Breast epithelium (tissue), 4 donors: ENCODE results near the gene FAM81B. TPM values are rescaled to one million over a fixed set of nuclear protein-coding genes. Genes with fewer than 3 reads are reported as not detected.

ENCODE experiments used
- DNase-seq, 2 donors: peaks; one replicate each; pipeline ENCODE4 v3.0.0-alpha.2; 2019; ENCODE audit warnings: low spot score in 2 of 2
- H3K27ac ChIP-seq, 2 donors: fragments of 200-600 bp; sonication (generic) in 1 of 2; one replicate each; pipeline ENCODE4 v1.5.1; 2016 to 2019; ENCODE audit warnings: mild to moderate bottlenecking in 1 of 2
- H3K27me3 ChIP-seq, 2 donors: fragments of 200-600 bp; sonication (generic) in 1 of 2; one replicate each; pipeline versions ENCODE4 v1.5.1 to v1.6.0; 2017 to 2019; ENCODE audit warnings: control low read depth in 1 of 2, mild to moderate bottlenecking in 1 of 2
- H3K36me3 ChIP-seq: fragments of 200-600 bp; one replicate; pipeline ENCODE4 v1.5.1; 2019
- H3K4me1 ChIP-seq, 2 donors: fragments of 200-600 bp; sonication (generic); one replicate each; pipeline ENCODE4 v1.5.1; 2016 to 2019; ENCODE audit warnings: control low read depth in 1 of 2
- H3K4me3 ChIP-seq, 3 donors: fragments of 200-600 bp; sonication (generic); 1 replicate in 2 of 3; 2 replicates in 1 of 3; pipeline ENCODE4 v1.5.1; 2016 to 2019; ENCODE audit warnings: mild to moderate bottlenecking in 3 of 3, moderate library complexity in 2 of 3
- H3K9me3 ChIP-seq, 2 donors: fragments of 200-600 bp; sonication (generic) in 1 of 2; one replicate each; pipeline ENCODE4 v1.5.1; 2016 to 2019; ENCODE audit warnings: control low read depth in 1 of 2
- POLR2A ChIP-seq: fragments of 450-650 bp; IDR thresholded peaks from one replicate; pipeline ENCODE4 v1.6.1; 2016; ENCODE audit warnings: antibody characterized with exemption, mild to moderate bottlenecking, moderate library complexity
- POLR2AphosphoS5 ChIP-seq, 3 donors: sonication (generic); formaldehyde crosslinking; IDR thresholded peaks; one replicate each; pipeline ENCODE4 v1.6.1; 2017; ENCODE audit warnings: antibody characterized with exemption in 3 of 3
- intact Hi-C: fragments of 100-400 bp; cut with DNase I; formaldehyde crosslinking; loops from one replicate; pipeline ENCODE4 v1.15.1; 2023; ENCODE audit warnings: low total_unique reads
- total RNA-seq, 3 donors: library from RNA; depleted of rRNA; stranded (reverse); fragments of >200 nt; gene quantifications; one replicate each; pipeline ENCODE4 v1.1.0, GENCODE V29; 2016
- TF ChIP-seq, protein P1 (sequence below), 3 donors: fragments of 450-650 bp; IDR thresholded peaks; one replicate each; pipeline ENCODE4 v1.5.1; 2016 to 2017; ENCODE audit warnings: antibody characterized with exemption in 3 of 3, mild to moderate bottlenecking in 3 of 3, moderate library complexity in 3 of 3

Gene FAM81B
- total RNA-seq, 3 donors from 2014 or later: 2.6 TPM; not detected in 2

DNA sequence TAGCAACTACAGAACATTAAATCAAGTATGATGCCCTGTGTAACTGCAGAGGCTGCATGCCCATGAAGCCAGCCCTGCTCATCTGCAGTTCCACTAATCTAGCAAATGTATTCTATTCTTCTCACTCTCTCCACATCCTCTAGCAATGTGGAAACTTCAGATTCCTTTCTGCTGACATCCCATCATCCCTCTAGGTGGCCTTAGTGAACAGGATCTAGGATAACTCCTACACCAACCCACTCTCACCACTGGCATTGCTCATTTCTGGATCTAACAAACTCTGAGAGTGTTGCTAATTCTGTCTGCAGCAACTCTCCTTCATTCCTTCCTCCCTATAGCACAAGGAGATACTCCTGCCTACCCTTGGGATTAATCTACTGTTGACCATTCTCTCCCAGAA is 80.8 kb downstream of the FAM81B start:
- no peak for DNase-seq
- Histone ChIP-seq H3K9me3 (no peaks in the 10 kb centered on the region), H3K4me1 (no peaks in the 10 kb centered on the region), H3K4me3 (no peak overlapping the region), H3K36me3 (no peaks in the 10 kb centered on the region), H3K27me3 (no peaks in the 10 kb centered on the region), H3K27ac (no peak overlapping the region)
- no peak for TF ChIP-seq POLR2A
- intact Hi-C loops: no loop called here

DNA sequence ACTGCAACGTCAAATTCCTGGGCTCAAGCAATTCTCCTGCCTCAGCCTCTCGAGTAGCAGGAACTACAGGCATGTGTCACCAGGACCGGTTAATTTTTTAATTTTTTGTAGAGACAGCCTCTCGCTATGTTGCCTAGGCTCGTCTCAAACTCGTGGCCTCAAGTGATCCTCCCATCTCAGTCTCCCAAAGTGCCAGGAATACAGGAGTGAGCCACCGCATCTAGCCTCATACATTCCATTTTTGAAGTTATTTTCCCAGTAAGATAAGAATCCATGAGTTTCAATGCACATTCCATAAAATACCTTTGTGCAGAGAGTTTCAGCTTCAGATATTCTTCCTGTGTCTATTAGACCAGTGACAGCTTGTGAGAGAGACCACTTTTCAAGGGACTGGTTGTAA is 93.3 kb downstream of the FAM81B start:
- H3K4me3 ChIP-seq: no peak overlapping the region
- no peak overlapping the region for H3K27ac ChIP-seq
- DNase-seq: no peak
- H3K4me1 ChIP-seq: no peaks in the 10 kb centered on the region
- TF ChIP-seq, protein P1, sequence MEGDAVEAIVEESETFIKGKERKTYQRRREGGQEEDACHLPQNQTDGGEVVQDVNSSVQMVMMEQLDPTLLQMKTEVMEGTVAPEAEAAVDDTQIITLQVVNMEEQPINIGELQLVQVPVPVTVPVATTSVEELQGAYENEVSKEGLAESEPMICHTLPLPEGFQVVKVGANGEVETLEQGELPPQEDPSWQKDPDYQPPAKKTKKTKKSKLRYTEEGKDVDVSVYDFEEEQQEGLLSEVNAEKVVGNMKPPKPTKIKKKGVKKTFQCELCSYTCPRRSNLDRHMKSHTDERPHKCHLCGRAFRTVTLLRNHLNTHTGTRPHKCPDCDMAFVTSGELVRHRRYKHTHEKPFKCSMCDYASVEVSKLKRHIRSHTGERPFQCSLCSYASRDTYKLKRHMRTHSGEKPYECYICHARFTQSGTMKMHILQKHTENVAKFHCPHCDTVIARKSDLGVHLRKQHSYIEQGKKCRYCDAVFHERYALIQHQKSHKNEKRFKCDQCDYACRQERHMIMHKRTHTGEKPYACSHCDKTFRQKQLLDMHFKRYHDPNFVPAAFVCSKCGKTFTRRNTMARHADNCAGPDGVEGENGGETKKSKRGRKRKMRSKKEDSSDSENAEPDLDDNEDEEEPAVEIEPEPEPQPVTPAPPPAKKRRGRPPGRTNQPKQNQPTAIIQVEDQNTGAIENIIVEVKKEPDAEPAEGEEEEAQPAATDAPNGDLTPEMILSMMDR (IDR thresholded peaks at IDR 0.05): no peak
- no peaks in the 10 kb centered on the region for H3K27me3 ChIP-seq
- intact Hi-C loops: no loop called here
- peaks cover 8% of the 10 kb centered on the region for H3K36me3 ChIP-seq
- peaks cover 11 to 17% of the 10 kb centered on the region in 2 donors for H3K9me3 ChIP-seq

DNA sequence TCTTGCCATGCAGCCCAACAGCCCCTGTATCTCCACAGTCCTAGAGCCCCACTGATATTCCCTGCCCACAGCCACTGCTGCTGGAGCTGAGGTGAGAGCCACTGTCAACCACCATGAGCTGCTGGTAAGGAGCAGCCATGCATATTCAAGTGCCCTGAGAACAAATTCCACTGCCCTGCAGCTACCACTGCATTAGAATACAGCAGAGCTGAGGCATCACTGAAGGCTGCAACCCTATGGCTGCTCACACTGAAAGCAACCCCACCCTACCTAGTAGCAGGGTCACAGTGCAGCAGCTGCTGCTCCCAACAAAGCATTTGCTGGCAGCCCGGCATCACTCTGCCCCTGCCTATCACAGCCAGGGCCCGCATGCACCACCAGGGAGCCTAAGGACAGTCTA is 95.0 kb downstream of the FAM81B start:
- intact Hi-C loops: no loop called here
- H3K36me3 ChIP-seq: peaks cover 13% of the 10 kb centered on the region
- no peaks in the 10 kb centered on the region for H3K27me3 ChIP-seq
- no peak overlapping the region for H3K4me3 ChIP-seq
- DNase-seq: no peak
- no peaks in the 10 kb centered on the region for H3K4me1 ChIP-seq
- peaks cover 11 to 17% of the 10 kb centered on the region in 2 donors for H3K9me3 ChIP-seq
- H3K27ac ChIP-seq: no peak overlapping the region
- TF ChIP-seq POLR2A (no peak), POLR2AphosphoS5 (IDR thresholded peaks at IDR 0.05) (no peak)
- TF ChIP-seq, protein P1 (IDR thresholded peaks at IDR 0.05): no peak

DNA sequence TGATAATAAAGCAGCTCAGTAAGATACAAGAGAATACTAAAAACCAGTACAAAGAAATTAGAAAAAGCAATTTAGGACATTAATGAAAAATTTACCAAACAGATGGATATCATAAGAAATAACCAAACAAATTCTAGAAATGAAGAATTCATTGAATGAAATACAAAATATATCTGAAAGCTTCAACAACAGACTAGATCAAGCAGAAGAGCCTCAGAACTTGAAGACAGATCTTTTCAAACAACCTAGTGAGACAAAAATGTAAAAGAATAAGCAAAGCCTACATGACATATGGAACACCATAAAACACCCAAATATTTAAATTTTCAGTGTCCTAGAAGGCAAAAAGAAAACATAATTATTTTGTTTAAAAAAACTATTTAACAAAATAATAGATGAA is 96.7 kb downstream of the FAM81B start:
- no peak overlapping the region for H3K4me3 ChIP-seq
- peaks cover 11 to 17% of the 10 kb centered on the region in 2 donors for H3K9me3 ChIP-seq
- H3K27me3 ChIP-seq: no peaks in the 10 kb centered on the region
- DNase-seq: no peak
- H3K27ac ChIP-seq: no peak overlapping the region
- TF ChIP-seq, protein P1 (IDR thresholded peaks at IDR 0.05): no peak
- TF ChIP-seq POLR2A: no peak
- TF ChIP-seq POLR2AphosphoS5 (IDR thresholded peaks at IDR 0.05): no peak
- H3K36me3 ChIP-seq: peaks cover 13% of the 10 kb centered on the region
- H3K4me1 ChIP-seq: no peaks in the 10 kb centered on the region
- intact Hi-C loops: no loop called here

Other genes starting within 250 kb of the FAM81B start
- gene MCTP1, start 106.3 kb upstream of the FAM81B start, total RNA-seq: 10 to 100 TPM; 22.8 to 57.8 (median 24.3) TPM
- gene SKIC3, start 163.6 kb downstream of the FAM81B start, total RNA-seq: 100 to 1,000 TPM in 2 of 3 donors, 10 to 100 TPM in 1; 78.6 to 119 (median 104) TPM
- 10 to 100 TPM in 2 of 3 donors, 1 to 10 TPM in 1; 9.5 to 11.4 (median 10.1) TPM for gene ARSK, start 163.7 kb downstream of the FAM81B start, total RNA-seq
- 1 to 10 TPM in 1 of 3 donors, under 1 TPM in 1, not detected in 1; 0.33 to 1.4 TPM for gene GPR150, start 228.7 kb downstream of the FAM81B start, total RNA-seq